Measurements from ENCODE around the gene IDH3B. TPM values are rescaled to one million over a fixed set of nuclear protein-coding genes. Genes with fewer than 3 reads are reported as not detected.
A peak's percentile ranks its signal among the peaks of the same experiment; 100 is the strongest.
"Not testable (repeated sequence)": the region's sequence is repeated elsewhere in the genome, so short reads cannot be mapped to it uniquely, and the experiment has no call there.

The IDH3B gene
- total RNA-seq, 4 donors from 2014 or later = 103 to 158 (median 116) TPM

DNA sequence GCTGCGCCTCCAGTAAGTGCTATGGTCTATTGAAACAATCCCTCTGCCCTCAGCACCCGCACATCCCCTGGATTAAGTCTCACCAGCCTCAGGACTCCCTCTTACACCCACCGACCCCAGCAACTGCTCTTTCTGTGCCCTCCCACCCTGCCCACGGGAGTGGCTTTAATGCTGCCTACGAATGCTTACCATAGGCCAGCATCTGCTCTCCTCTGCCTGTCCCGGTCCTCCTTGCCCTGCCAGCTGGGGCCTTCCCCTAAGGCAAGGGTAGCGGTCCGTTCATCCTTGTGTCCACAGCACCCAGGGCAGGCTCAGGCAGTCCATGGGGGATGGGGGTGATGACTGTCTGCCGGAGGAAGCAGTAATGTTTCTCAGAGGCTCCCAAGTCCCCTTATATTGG lies 32.6 kb upstream of the IDH3B start:
- Histone ChIP-seq H3K4me1 (peaks cover 0 to 24% (median 2%) of the 10 kb centered on the region in 3 donors), H3K27ac (no peak overlapping the region), H3K27me3 (peaks cover 8% of the 10 kb centered on the region), H3K4me3 (no peak overlapping the region), H3K36me3 (no peaks in the 10 kb centered on the region), H3K9me3 (no peaks in the 10 kb centered on the region)
- no peak for TF ChIP-seq POLR2AphosphoS5 (IDR thresholded peaks at IDR 0.05)
- no peak for TF ChIP-seq EP300 (IDR thresholded peaks at IDR 0.05)
- no peak for TF ChIP-seq POLR2A (IDR thresholded peaks at IDR 0.05)
- TF ChIP-seq, protein P1, sequence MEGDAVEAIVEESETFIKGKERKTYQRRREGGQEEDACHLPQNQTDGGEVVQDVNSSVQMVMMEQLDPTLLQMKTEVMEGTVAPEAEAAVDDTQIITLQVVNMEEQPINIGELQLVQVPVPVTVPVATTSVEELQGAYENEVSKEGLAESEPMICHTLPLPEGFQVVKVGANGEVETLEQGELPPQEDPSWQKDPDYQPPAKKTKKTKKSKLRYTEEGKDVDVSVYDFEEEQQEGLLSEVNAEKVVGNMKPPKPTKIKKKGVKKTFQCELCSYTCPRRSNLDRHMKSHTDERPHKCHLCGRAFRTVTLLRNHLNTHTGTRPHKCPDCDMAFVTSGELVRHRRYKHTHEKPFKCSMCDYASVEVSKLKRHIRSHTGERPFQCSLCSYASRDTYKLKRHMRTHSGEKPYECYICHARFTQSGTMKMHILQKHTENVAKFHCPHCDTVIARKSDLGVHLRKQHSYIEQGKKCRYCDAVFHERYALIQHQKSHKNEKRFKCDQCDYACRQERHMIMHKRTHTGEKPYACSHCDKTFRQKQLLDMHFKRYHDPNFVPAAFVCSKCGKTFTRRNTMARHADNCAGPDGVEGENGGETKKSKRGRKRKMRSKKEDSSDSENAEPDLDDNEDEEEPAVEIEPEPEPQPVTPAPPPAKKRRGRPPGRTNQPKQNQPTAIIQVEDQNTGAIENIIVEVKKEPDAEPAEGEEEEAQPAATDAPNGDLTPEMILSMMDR (IDR thresholded peaks at IDR 0.05) = no peak
- WGBS, 2 donors (ENCODE audit: low coverage in 1 of 2) = no CpG with 5 or more reads among the region's 9 CpGs
- ATAC-seq = no peak

DNA sequence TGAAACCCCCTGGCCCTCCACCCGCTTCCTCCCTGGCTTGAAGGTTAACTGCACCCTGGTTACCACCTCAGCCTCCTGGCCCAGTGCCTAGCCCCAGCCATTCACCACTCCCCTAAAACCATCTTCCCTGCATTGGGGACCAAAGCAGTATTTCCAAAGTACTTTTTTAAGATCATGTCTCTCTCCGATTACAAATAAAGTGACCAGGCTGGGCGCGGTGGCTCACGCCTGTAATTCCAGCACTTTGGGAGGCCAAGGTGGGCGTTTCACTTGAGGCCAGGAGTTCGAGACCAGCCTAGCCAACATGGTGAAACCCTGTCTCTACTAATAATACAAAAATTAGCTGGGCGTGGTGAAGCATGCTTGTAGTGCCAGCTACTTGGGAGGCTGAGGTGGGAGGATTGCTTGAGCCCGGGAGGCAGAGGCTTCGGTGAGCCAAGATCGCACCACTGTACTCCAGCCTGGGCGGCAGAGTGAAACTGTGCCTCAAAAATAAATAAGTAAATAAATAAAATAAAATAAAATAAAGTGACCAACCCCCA lies 32.0 kb upstream of the IDH3B start:
- not testable (repeated sequence) for H3K9me3 ChIP-seq, H3K4me3 ChIP-seq, ATAC-seq, H3K27ac ChIP-seq, H3K27me3 ChIP-seq, H3K36me3 ChIP-seq
- 98 to 100% methylated on average over 1 to 5 of the region's 12 CpGs for WGBS, 2 donors (ENCODE audit: low coverage in 1 of 2)
- H3K4me1 ChIP-seq = peaks cover 0 to 27% (median 2%) of the 10 kb centered on the region in 3 donors

DNA sequence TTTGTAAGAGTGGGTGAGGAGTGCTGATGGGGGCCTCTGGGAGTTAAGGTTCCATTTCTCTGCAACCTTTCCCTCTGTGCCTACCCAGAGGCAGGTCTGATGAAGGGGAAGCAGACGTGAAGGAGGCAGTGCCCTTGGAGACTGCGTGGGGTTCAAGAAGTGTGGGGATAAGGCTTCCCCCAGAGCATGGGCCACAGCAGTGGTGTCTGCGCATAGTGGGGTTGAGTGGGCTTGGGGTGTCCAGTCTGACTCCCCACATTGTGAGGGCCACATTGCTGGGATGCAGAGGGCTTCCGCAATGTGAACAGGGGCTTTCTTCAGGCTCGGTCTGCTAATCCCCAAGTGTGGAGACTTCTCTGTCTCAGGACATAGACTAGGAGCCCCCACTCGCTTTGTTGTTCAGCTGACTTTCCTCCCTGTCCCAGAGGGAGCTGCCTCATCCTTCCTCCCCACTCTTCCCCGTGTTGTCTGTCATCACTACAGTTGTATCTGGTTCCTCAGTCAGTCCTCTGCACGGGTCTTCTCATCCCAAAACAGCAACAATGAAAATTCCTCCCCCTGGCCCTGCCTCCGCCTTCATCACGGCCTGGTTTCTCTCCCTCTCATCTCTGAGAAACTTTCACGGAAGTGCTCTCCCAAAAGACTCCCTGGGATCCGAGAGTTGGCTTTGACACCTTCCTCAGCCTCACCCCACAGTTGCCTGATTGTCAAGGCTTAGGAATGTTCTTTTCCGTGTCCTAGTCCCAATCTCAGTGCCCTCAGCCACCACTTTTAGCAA lies 31.4 kb upstream of the IDH3B start:
- ATAC-seq = no peak
- Histone ChIP-seq H3K27me3 (peaks cover 8% of the 10 kb centered on the region), H3K4me3 (no peak overlapping the region), H3K36me3 (no peaks in the 10 kb centered on the region), H3K9me3 (no peaks in the 10 kb centered on the region), H3K27ac (no peak overlapping the region), H3K4me1 (peaks cover 0 to 27% (median 2%) of the 10 kb centered on the region in 3 donors)
- TF ChIP-seq EP300 (IDR thresholded peaks at IDR 0.05) (no peak), POLR2A (IDR thresholded peaks at IDR 0.05) (no peak), POLR2AphosphoS5 (IDR thresholded peaks at IDR 0.05) (no peak)
- TF ChIP-seq, protein P1 (IDR thresholded peaks at IDR 0.05) = no peak
- 78 to 83% methylated on average over 9 of the region's 13 CpGs for WGBS, 2 donors (ENCODE audit: low coverage in 1 of 2)

DNA sequence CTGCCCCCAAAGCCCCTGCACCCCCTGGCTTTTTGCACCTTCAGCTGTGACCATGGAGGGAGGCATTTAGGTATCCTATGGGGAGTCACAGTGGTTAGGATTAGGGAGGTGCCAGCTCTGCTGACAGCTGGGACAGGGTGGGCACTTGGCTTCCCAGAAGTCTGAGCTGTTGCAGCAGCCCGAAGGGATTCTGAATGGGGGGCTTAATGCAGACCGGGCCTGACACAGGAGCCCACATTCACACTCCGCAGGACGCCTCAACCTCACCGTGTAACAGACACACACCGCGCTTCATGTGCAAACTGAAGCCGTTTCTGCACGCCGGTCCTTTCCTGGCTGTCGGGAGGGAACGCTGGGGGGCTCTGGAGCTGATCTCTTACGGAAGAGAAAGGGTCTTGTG lies 30.5 kb upstream of the IDH3B start:
- Histone ChIP-seq H3K4me1 (peaks cover 0 to 27% (median 2%) of the 10 kb centered on the region in 3 donors), H3K9me3 (no peaks in the 10 kb centered on the region), H3K27ac (no peak overlapping the region), H3K4me3 (no peak overlapping the region), H3K36me3 (no peaks in the 10 kb centered on the region), H3K27me3 (peaks cover 8% of the 10 kb centered on the region)
- ATAC-seq = no peak
- WGBS, 2 donors (ENCODE audit: low coverage in 1 of 2) = 75 to 95% methylated on average over 2 to 11 of the region's 13 CpGs
- TF ChIP-seq POLR2AphosphoS5 (IDR thresholded peaks at IDR 0.05) (no peak), EP300 (IDR thresholded peaks at IDR 0.05) (no peak), POLR2A (IDR thresholded peaks at IDR 0.05) (no peak)
- TF ChIP-seq, protein P1 (IDR thresholded peaks at IDR 0.05) = no peak

DNA sequence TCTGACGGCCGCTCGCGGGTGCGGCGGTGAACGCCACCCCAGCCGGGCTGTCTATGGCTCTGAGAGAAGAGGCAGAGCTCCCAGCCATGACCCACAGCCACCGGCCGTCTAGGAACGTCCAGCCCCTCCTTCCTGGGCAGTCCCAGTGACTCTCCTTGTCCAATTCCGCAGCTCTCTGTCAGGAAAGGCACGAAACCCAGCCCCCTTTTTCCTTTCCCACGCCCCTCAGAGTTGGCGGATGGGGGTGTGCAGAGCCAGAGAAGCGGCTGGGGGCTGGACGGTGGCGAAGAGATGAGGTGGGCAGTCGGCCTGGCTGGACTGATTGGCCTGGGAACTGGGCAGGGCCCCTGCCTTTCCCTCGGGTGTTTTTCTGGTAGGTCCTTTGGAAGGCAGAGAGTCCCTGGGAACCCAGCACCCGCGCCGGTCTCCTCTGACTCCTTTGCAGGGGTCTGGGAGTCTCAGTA lies 30.0 kb upstream of the IDH3B start:
- Histone ChIP-seq H3K27ac (peak overlapping the region in 1 of 4 donors; percentile 96), H3K4me1 (peaks cover 0 to 27% (median 2%) of the 10 kb centered on the region in 3 donors), H3K4me3 (peak overlapping the region; percentile 35 to 71), H3K9me3 (no peaks in the 10 kb centered on the region), H3K36me3 (no peaks in the 10 kb centered on the region), H3K27me3 (peaks cover 8% of the 10 kb centered on the region)
- ATAC-seq = no peak
- TF ChIP-seq POLR2A (IDR thresholded peaks at IDR 0.05) (no peak), POLR2AphosphoS5 (IDR thresholded peaks at IDR 0.05) (no peak), EP300 (IDR thresholded peaks at IDR 0.05) (no peak)
- TF ChIP-seq, protein P1 (IDR thresholded peaks at IDR 0.05) = no peak
- WGBS, 2 donors (ENCODE audit: low coverage in 1 of 2) = 45% methylated on average over 7 of the region's 23 CpGs; no CpG with 5 or more reads in 1 of the 2 donors
